AG04449 (cell line): Measurements from ENCODE around the gene ATP8A2.

Experiments used
- CTCF ChIA-PET: fragments of 350-600 bp; formaldehyde crosslinking; extraction: SDS; loops from one replicate; lab custom pipeline; 2021; ENCODE audit warnings: antibody characterized with exemption; lab: Yijun Ruan, JAX
- POLR2A ChIA-PET: fragments of 400-600, 350-600 bp; formaldehyde crosslinking; extraction: SDS; loops from one replicate; lab custom pipeline; 2020; ENCODE audit warnings: antibody characterized with exemption, inconsistent platforms; lab: Yijun Ruan, JAX
- DNase-seq: peaks from one replicate; pipeline ENCODE4 v3.0.0-alpha.2; 2010; ENCODE audit warnings: low read depth, low spot score
- H3K4me3 ChIP-seq: 2 replicates; pipeline ENCODE4 v1.5.1; 2011; ENCODE audit warnings: low read depth, mild to moderate bottlenecking, control low read depth, low read length
- CTCF ChIP-seq: IDR thresholded peaks from one replicate; pipeline ENCODE4 v1.5.1; 2011; ENCODE audit warnings: mild to moderate bottlenecking, moderate library complexity, low read length, control low read depth, inconsistent platforms; ENCODE audit not compliant: insufficient read depth; ENCODE audit errors: missing control alignments

The ATP8A2 gene

DNA sequence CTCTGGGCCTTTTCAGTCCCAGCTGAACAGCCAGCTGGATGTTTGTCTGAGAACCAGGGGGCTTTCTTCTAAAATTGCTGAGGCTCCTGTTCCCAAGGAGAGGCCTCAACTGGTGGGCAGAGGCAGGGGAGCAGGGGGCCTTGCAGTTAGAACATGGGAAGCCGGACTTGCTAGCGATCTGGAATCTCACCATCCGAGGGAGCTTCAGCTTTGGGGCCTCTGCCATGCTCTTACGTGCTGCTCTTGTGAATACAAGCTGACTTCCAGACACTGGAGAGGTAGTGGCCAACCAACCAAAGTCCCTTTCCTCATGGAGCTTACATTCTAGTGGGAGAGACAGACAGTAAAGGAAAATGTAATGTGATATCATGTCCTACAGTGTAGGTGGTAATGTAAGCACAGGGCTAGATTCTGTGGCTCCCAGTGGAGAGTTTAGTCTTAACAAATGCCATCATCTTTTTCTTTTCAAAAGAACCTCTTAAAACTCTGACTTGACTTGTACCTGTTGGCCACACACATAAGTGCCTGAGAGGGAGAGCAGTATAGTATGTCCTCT, 657.9 kb downstream of the ATP8A2 start:
- TF ChIP-seq CTCF, result no peak
- CTCF ChIA-PET, result interaction anchor here (1.7 kb wide), 1 partner anchor 19 kb away, joined by 4 read pairs; no protein-coding TSS in a partner anchor
- POLR2A ChIA-PET, result no interaction called here
- no peak for DNase-seq
- no peak overlapping the region for H3K4me3 ChIP-seq

GRCh38 chr13:26030331-26030730, 658.6 kb downstream of the ATP8A2 start:
- ChIA-PET POLR2A (no interaction called here), CTCF (no interaction called here)
- no peak for DNase-seq
- TF ChIP-seq CTCF, result no peak
- H3K4me3 ChIP-seq, result no peak overlapping the region

GRCh38 chr13:26034018-26034417, 662.2 kb downstream of the ATP8A2 start:
- ChIA-PET POLR2A (no interaction called here), CTCF (no interaction called here)
- no peak for DNase-seq

DNA sequence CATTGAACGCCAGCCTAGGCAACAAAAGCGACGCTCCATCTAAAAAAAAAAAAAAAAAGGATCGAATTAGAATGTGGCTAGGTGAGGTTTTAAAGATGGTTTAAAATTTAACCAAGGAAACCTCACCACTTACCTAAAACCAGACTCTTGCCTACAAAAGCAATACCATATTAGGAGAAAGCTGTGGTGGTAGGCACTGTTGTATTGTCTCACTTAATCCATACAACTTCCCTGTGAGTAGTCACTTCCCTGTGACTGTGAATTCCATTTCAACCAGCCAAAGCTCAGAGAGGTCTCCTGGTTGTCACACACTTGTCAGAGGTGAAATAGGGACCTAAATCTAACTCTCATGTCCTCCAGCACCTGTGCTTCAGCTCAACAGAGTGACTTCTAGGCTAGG, 664.6 kb downstream of the ATP8A2 start:
- no peak overlapping the region for H3K4me3 ChIP-seq
- CTCF ChIA-PET, result interaction anchor here (0.8 to 1.4 kb wide), 3 partner anchors 12 to 264 kb away, joined by 3 read pairs; no protein-coding TSS in a partner anchor
- POLR2A ChIA-PET, result no interaction called here
- no peak for TF ChIP-seq CTCF
- no peak for DNase-seq

More at GRCh38 chr13:26034018-26034417, 662.2 kb downstream of the ATP8A2 start:
- H3K4me3 ChIP-seq, result no peak overlapping the region
- no peak for TF ChIP-seq CTCF

- CTCF ChIA-PET, result interaction anchor here (1.1 to 1.4 kb wide), 3 partner anchors 13 to 32 kb away, joined by 3 read pairs; no protein-coding TSS in a partner anchor
- POLR2A ChIA-PET, result interaction anchor here (0.6 kb wide), 1 partner anchor 37 kb away, joined by 3 read pairs; no protein-coding TSS in a partner anchor
- TF ChIP-seq CTCF, result peak; percentile 35
- no peak overlapping the region for H3K4me3 ChIP-seq
- no peak for DNase-seq
Observed at GRCh38 chr13:26037302-26037701, 665.5 kb downstream of the ATP8A2 start.

DNA sequence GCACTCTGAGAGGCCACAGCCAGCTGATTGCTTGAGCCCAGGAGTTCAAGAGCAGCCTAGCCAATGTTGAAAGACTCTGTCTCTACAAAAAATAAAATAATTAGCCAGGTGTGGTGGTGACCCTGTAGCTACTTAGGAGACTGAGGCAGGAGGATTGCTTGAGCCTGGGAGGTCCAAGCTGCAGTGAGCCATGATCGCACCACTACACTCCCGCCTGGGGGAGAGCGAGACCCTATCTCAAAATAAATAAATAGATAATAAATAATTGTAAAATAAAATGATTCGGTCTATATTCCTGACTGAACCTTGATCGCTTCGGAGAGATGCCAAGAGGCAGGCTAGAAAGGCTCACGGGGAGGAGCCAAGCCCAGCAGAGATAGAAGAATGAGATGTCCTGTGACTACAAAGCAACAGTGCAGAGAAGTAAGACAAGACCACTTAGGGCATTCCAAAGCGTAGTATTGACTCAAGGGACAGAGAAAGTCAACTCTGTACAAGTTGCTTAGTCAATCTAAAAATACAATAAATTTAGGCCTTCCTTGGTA, 667.2 kb downstream of the ATP8A2 start:
- no peak for TF ChIP-seq CTCF
- no peak overlapping the region for H3K4me3 ChIP-seq
- ChIA-PET CTCF (no interaction called here), POLR2A (no interaction called here)
- DNase-seq, result no peak
